ENCODE measurements around the gene CCDC50. TPM values are rescaled to one million over a fixed set of nuclear protein-coding genes. Genes with fewer than 3 reads are reported as not detected.

Gene CCDC50
- total and polyA plus RNA-seq, 2 of the 8 experiments (the other 6 are each of a cell fraction or from before 2014, with no cell fraction given): 7.3 to 19.2 TPM

DNA sequence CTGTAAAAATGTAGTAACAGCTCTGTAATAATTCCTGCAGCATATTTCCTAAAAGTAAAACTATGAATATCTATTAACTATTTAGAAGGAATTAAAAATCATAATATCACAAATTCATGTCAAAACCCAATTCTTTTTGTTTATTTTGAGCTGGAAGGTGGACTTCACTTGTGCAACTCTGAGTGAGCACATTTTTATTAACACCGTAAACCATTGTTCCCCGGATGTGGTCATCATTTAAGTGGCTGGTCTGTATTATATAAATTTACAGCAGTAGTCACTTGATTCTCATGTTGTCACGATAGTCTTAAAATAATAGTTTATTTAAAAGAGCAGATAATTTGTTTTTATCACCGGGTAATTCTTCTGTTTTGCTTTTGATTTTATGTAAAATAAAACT, 44.1 kb downstream of the CCDC50 start:
- Histone ChIP-seq H3K4me2 (ENCODE audit: insufficient read depth in 1 of 2, low read depth in 2 of 2, low read length in 2 of 2) (no peak overlapping the region), H4K91ac (replicated peaks; ENCODE audit: insufficient read length, low read length) (no peak overlapping the region), H3K18ac (ENCODE audit: extremely low read depth, low read length) (no peak overlapping the region), H2AFZ (ENCODE audit: low read length) (no peak overlapping the region), H2BK20ac (ENCODE audit: low read length) (no peak overlapping the region), H2BK15ac (ENCODE audit: low read length) (no peak overlapping the region), H3K9ac (replicated peaks in 1 of 4; ENCODE audit: extremely low read depth in 1 of 4, low read depth in 3 of 4, low read length in 3 of 4) (no peak overlapping the region), H4K8ac (ENCODE audit: extremely low read depth, insufficient read depth, low read length) (no peak overlapping the region), H3K79me2 (ENCODE audit: control insufficient read depth in 1 of 2, insufficient read depth in 2 of 2, low read length in 2 of 2) (no peaks in the 10 kb centered on the region), H3K9me3 (ENCODE audit: insufficient read depth in 2 of 2, low read depth in 1 of 2, low read length in 1 of 2) (no peaks in the 10 kb centered on the region), H3K23me2 (ENCODE audit: low read depth, low read length) (no peaks in the 10 kb centered on the region), H4K5ac (ENCODE audit: insufficient read length, low read depth, low read length) (no peak overlapping the region), H3K4me1 (replicated peaks in 1 of 4; ENCODE audit: control insufficient read depth in 3 of 4, insufficient read depth in 4 of 4, low read length in 3 of 4) (peaks cover 0 to 8% (median 5%) of the 10 kb centered on the region in 4 experiments; a peak in 3 of 7 replicates), H2BK12ac (ENCODE audit: low read depth, low read length) (no peak overlapping the region), H3K36me3 (ENCODE audit: control insufficient read depth in 2 of 4, insufficient read depth in 4 of 4, low read length in 3 of 4) (peaks cover 0 to 5% (median 0%) of the 10 kb centered on the region in 4 experiments; a peak in 1 of 8 replicates), H3K4ac (replicated peaks; ENCODE audit: insufficient read length, low read depth, low read length) (no peak overlapping the region), H3K23ac (ENCODE audit: insufficient read length) (no peak overlapping the region), H3K56ac (replicated peaks; ENCODE audit: insufficient read length, low read depth, low read length) (no peak overlapping the region), H3K27me3 (replicated peaks in 1 of 4; ENCODE audit: control insufficient read depth in 3 of 4, extremely low read depth in 1 of 4, insufficient read depth in 3 of 4, low read length in 3 of 4) (no peaks in the 10 kb centered on the region), H2BK5ac (ENCODE audit: low read depth, low read length) (no peak overlapping the region), H3K4me3 (ENCODE audit: extremely low read depth in 1 of 4, insufficient read depth in 2 of 4, low read depth in 3 of 4, low read length in 4 of 4) (no peak overlapping the region), H2AK5ac (ENCODE audit: low read depth, low read length) (no peak overlapping the region), H2BK120ac (replicated peaks; ENCODE audit: low read depth, low read length) (no peak overlapping the region), H3K27ac (ENCODE audit: low read depth, low read length) (no peak overlapping the region), H4K20me1 (replicated peaks in 1 of 2; ENCODE audit: control insufficient read depth in 1 of 2, insufficient read depth in 2 of 2, low read length in 2 of 2) (no peaks in the 10 kb centered on the region), H3K79me1 (ENCODE audit: low read depth, low read length) (no peaks in the 10 kb centered on the region), H3K14ac (ENCODE audit: insufficient read length) (no peak overlapping the region)
- POLR2A ChIA-PET (ENCODE audit: partially characterized antibody): no interaction called here
- TF ChIP-seq RNF2 (IDR thresholded peaks at IDR 0.05; ENCODE audit: borderline replicate concordance, low read depth, low read length, missing control alignments, poor library complexity, severe bottlenecking): no peak
- no peak for TF ChIP-seq MAFK (IDR thresholded peaks at IDR 0.05; ENCODE audit: low read depth, low read length)
- TF ChIP-seq, protein P1, sequence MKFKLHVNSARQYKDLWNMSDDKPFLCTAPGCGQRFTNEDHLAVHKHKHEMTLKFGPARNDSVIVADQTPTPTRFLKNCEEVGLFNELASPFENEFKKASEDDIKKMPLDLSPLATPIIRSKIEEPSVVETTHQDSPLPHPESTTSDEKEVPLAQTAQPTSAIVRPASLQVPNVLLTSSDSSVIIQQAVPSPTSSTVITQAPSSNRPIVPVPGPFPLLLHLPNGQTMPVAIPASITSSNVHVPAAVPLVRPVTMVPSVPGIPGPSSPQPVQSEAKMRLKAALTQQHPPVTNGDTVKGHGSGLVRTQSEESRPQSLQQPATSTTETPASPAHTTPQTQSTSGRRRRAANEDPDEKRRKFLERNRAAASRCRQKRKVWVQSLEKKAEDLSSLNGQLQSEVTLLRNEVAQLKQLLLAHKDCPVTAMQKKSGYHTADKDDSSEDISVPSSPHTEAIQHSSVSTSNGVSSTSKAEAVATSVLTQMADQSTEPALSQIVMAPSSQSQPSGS (IDR thresholded peaks at IDR 0.05; ENCODE audit: low read length): no peak
- no peak for TF ChIP-seq HDAC2 (IDR thresholded peaks at IDR 0.05; ENCODE audit: borderline replicate concordance in 1 of 2, low read depth in 2 of 2, low read length in 2 of 2)
- TF ChIP-seq JUND (IDR thresholded peaks at IDR 0.05; ENCODE audit: low read length): no peak
- TF ChIP-seq CREB1 (IDR thresholded peaks at IDR 0.05): no peak
- CTCF ChIA-PET (ENCODE audit: partially characterized antibody): no interaction called here
- no peak for FAIRE-seq
- WGBS, 2 experiments (ENCODE audit: extremely low coverage in 1 of 2, insufficient coverage in 1 of 2, insufficient read length in 1 of 2, insufficient replicate concordance in 2 of 2, low coverage in 1 of 2, low lambda C conversion rate in 2 of 2, missing lambda C conversion rate in 1 of 2): 77% methylated on average over 4 of the region's 4 CpGs; no CpG with 5 or more reads in 1 of the 2 experiments
- no peak for DNase-seq (ENCODE audit: low read depth in 1 of 2, low spot score in 2 of 2)

Measured in H1 (cell line).